Suprapubic skin (tissue), 4 donors: ENCODE measurements around the gene RANBP1. TPM values are rescaled to one million over a fixed set of nuclear protein-coding genes. Genes with fewer than 3 reads are reported as not detected.

Source experiments
- DNase-seq, 2 donors: peaks; one replicate each; pipeline ENCODE4 v3.0.0-alpha.2; 2019; ENCODE audit warnings: low spot score in 2 of 2
- H3K27ac ChIP-seq: fragments of 200-600 bp; sonication (generic); one replicate; pipeline ENCODE4 v1.5.1; 2019
- H3K27me3 ChIP-seq: fragments of 200-600 bp; sonication (generic); one replicate; pipeline ENCODE4 v1.5.1; 2019
- H3K36me3 ChIP-seq: fragments of 200-600 bp; sonication (generic); one replicate; pipeline ENCODE4 v1.5.1; 2019
- H3K4me1 ChIP-seq: fragments of 200-600 bp; sonication (generic); one replicate; pipeline ENCODE4 v1.5.1; 2019
- H3K4me3 ChIP-seq: fragments of 200-600 bp; sonication (generic); one replicate; pipeline ENCODE4 v1.5.1; 2019; ENCODE audit warnings: mild to moderate bottlenecking
- H3K9me3 ChIP-seq: fragments of 200-600 bp; sonication (generic); one replicate; pipeline ENCODE4 v1.5.1; 2019
- CTCF ChIP-seq, 2 donors: fragments of 200-600 bp in 1 of 2; fragments of 450-650 bp in 1 of 2; sonication (generic) in 1 of 2; IDR thresholded peaks; one replicate each; pipeline ENCODE4 v1.5.1; 2016 to 2019; ENCODE audit warnings: antibody characterized with exemption in 2 of 2, mild to moderate bottlenecking in 1 of 2, moderate library complexity in 1 of 2
- EP300 ChIP-seq: sonication (generic); formaldehyde crosslinking; IDR thresholded peaks from one replicate; pipeline ENCODE4 v1.6.1; 2017; ENCODE audit warnings: antibody characterized with exemption
- POLR2A ChIP-seq, 2 donors: fragments of 450-650 bp; IDR thresholded peaks; one replicate each; pipeline ENCODE4 v1.6.1; 2017; ENCODE audit warnings: antibody characterized with exemption in 2 of 2, mild to moderate bottlenecking in 2 of 2, moderate library complexity in 2 of 2
- POLR2AphosphoS5 ChIP-seq, 3 donors: sonication (generic); formaldehyde crosslinking; IDR thresholded peaks; one replicate each; pipeline ENCODE4 v1.6.1; 2017; ENCODE audit warnings: antibody characterized with exemption in 3 of 3
- WGBS: methylation state at CpG from one replicate; pipeline ENCODE4 v1.1.5; 2018; 5-methylcytosine and 5-hydroxymethylcytosine counted together
- total RNA-seq, 4 donors: library from RNA; depleted of rRNA; stranded (reverse); fragments of >200 nt; gene quantifications; one replicate each; pipeline ENCODE4 v1.1.0, GENCODE V29; 2016

Gene RANBP1
- total RNA-seq, 4 donors from 2014 or later = 107 to 150 (median 119) TPM

- H3K9me3 ChIP-seq = no peaks in the 10 kb centered on the region
- H3K4me3 ChIP-seq = no peak overlapping the region
- no peak overlapping the region for H3K27ac ChIP-seq
- H3K27me3 ChIP-seq = no peaks in the 10 kb centered on the region
- TF ChIP-seq POLR2A (IDR thresholded peaks at IDR 0.05) (no peak), POLR2AphosphoS5 (IDR thresholded peaks at IDR 0.05) (no peak), EP300 (no peak), CTCF (IDR thresholded peaks at IDR 0.05) (no peak)
- peaks cover 11% of the 10 kb centered on the region for H3K36me3 ChIP-seq
- DNase-seq = no peak
- peaks cover 69% of the 10 kb centered on the region for H3K4me1 ChIP-seq
- WGBS = 47% methylated on average over 4 of the region's 4 CpGs
Measured at GRCh38 chr22:20135265-20135664, 19.4 kb downstream of the RANBP1 start.

- Histone ChIP-seq H3K27ac (no peak overlapping the region), H3K27me3 (no peaks in the 10 kb centered on the region), H3K9me3 (no peaks in the 10 kb centered on the region), H3K4me1 (peaks cover 61% of the 10 kb centered on the region), H3K4me3 (no peak overlapping the region), H3K36me3 (peaks cover 19% of the 10 kb centered on the region)
- no peak for DNase-seq
- 53% methylated on average over 17 of the region's 25 CpGs for WGBS
- TF ChIP-seq CTCF (IDR thresholded peaks at IDR 0.05) (no peak), POLR2AphosphoS5 (IDR thresholded peaks at IDR 0.05) (no peak), POLR2A (IDR thresholded peaks at IDR 0.05) (no peak), EP300 (no peak)
Measured at GRCh38 chr22:20135806-20136602, 20.1 kb downstream of the RANBP1 start.

GRCh38 chr22:20136603-20136873 is 20.6 kb downstream of the RANBP1 start:
- no peak for DNase-seq
- Histone ChIP-seq H3K27me3 (no peaks in the 10 kb centered on the region), H3K4me1 (peaks cover 59% of the 10 kb centered on the region), H3K27ac (no peak overlapping the region), H3K9me3 (no peaks in the 10 kb centered on the region), H3K36me3 (peaks cover 22% of the 10 kb centered on the region), H3K4me3 (no peak overlapping the region)
- WGBS = 95% methylated on average over 5 of the region's 5 CpGs
- TF ChIP-seq POLR2AphosphoS5 (IDR thresholded peaks at IDR 0.05) (no peak), EP300 (no peak), POLR2A (IDR thresholded peaks at IDR 0.05) (no peak)

GRCh38 chr22:20137113-20137512 is 21.2 kb downstream of the RANBP1 start:
- H3K4me1 ChIP-seq = peaks cover 58% of the 10 kb centered on the region
- no peak overlapping the region for H3K4me3 ChIP-seq
- no peak overlapping the region for H3K27ac ChIP-seq
- H3K9me3 ChIP-seq = no peaks in the 10 kb centered on the region
- no peak for TF ChIP-seq CTCF (IDR thresholded peaks at IDR 0.05)
- no peak for TF ChIP-seq EP300
- TF ChIP-seq POLR2A (IDR thresholded peaks at IDR 0.05) = no peak
- TF ChIP-seq POLR2AphosphoS5 (IDR thresholded peaks at IDR 0.05) = no peak
- 81% methylated on average over 7 of the region's 13 CpGs for WGBS
- H3K27me3 ChIP-seq = no peaks in the 10 kb centered on the region
- peaks cover 28% of the 10 kb centered on the region for H3K36me3 ChIP-seq
- DNase-seq = no peak

- no peak overlapping the region for H3K4me3 ChIP-seq
- H3K36me3 ChIP-seq = peaks cover 34% of the 10 kb centered on the region
- TF ChIP-seq EP300 (no peak), POLR2AphosphoS5 (IDR thresholded peaks at IDR 0.05) (no peak), POLR2A (IDR thresholded peaks at IDR 0.05) (no peak), CTCF (IDR thresholded peaks at IDR 0.05) (no peak)
- DNase-seq = no peak
- no peaks in the 10 kb centered on the region for H3K9me3 ChIP-seq
- peaks cover 51% of the 10 kb centered on the region for H3K4me1 ChIP-seq
- no peak overlapping the region for H3K27ac ChIP-seq
- 37% methylated on average over 4 of the region's 26 CpGs for WGBS
- no peaks in the 10 kb centered on the region for H3K27me3 ChIP-seq
Measured at GRCh38 chr22:20137671-20138416, 21.9 kb downstream of the RANBP1 start.
